Activated B cell treated with CpG ODN at 0.5 μM for 24 hours (primary cell): ENCODE results near the gene SPRY1. TPM values are rescaled to one million over a fixed set of nuclear protein-coding genes. Genes with fewer than 3 reads are reported as not detected.

Experiments used
- ATAC-seq: fragments of 200-7000 bp; cut with Tn5 transposase; one replicate; pipeline ENCODE4 v1.10.0; 2021; ENCODE audit warnings: low read depth, mild to moderate bottlenecking, moderate library complexity
- CTCF ChIA-PET: fragments of 350-600 bp; sonication (Branson Sonifier 250); formaldehyde crosslinking; loops from one replicate; lab custom pipeline; 2021; ENCODE audit warnings: antibody characterized with exemption; lab: Charles Lee
- POLR2A ChIA-PET: fragments of 350-600 bp; sonication (Branson Sonifier 250); formaldehyde crosslinking; loops from one replicate; lab custom pipeline; 2021; ENCODE audit warnings: antibody characterized with exemption; lab: Charles Lee
- DNase-seq: peaks from one replicate; pipeline ENCODE4 v3.0.0; 2022
- H3K27ac Mint-ChIP-seq: one replicate; pipeline ENCODE4 v1.8.0; 2020; ENCODE audit warnings: mixed read lengths
- H3K27me3 Mint-ChIP-seq: one replicate; pipeline ENCODE4 v1.8.0; 2021; ENCODE audit warnings: mixed read lengths
- H3K36me3 Mint-ChIP-seq: one replicate; pipeline ENCODE4 v1.8.0; 2021; ENCODE audit warnings: low read depth, mixed read lengths
- H3K4me1 Mint-ChIP-seq: one replicate; pipeline ENCODE4 v1.8.0; 2021; ENCODE audit warnings: mixed read lengths
- H3K4me3 Mint-ChIP-seq: one replicate; pipeline ENCODE4 v1.8.0; 2020; ENCODE audit warnings: mild to moderate bottlenecking, mixed read lengths
- H3K9me3 Mint-ChIP-seq: one replicate; pipeline ENCODE4 v1.8.0; 2020; ENCODE audit warnings: mixed read lengths
- intact Hi-C: fragments of 100-400 bp; cut with micrococcal nuclease; formaldehyde crosslinking; loops from one replicate; pipeline ENCODE4 v1.15.1; 2024
- total RNA-seq: library from RNA; stranded (reverse); gene quantifications from 2 replicates; pipeline ENCODE4 v1.2.3, GENCODE V29; 2022
- TF ChIP-seq, protein P1 (sequence below): fragments of 200-600 bp; IDR thresholded peaks from one replicate; pipeline ENCODE4 v1.8.0; 2022; ENCODE audit warnings: antibody characterized with exemption, mild to moderate bottlenecking

SPRY1 gene
- total RNA-seq, 1 donor from 2014 or later = 4.1 TPM

DNA sequence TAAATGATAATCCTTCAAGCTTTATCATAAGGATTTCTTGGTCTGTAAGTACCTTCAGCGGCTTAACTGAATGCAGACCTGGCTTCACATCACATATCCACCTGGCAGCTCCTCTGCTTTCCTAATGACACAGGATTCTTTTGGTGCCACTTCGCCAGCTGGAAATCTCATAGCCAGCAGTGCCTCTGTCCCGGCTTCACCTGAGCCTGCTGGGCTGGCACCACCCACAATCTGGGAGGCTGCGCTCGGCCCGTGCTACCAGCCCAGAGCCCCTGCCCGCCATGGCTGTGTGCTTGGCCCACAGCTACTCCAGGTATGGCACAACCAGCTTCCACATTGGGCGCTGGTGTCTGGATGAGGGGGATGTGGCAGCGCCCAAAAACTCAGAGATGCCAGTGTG, 37.4 kb downstream of the SPRY1 start:
- ATAC-seq (no peak), DNase-seq (no peak)
- intact Hi-C loops = no loop called here
- ChIA-PET POLR2A (no interaction called here), CTCF (no interaction called here)
- H3K27me3 Mint-ChIP-seq = no peaks in the 10 kb centered on the region
- H3K27ac Mint-ChIP-seq = no peak overlapping the region
- H3K4me1 Mint-ChIP-seq = peaks cover 4% of the 10 kb centered on the region
- TF ChIP-seq, protein P1, sequence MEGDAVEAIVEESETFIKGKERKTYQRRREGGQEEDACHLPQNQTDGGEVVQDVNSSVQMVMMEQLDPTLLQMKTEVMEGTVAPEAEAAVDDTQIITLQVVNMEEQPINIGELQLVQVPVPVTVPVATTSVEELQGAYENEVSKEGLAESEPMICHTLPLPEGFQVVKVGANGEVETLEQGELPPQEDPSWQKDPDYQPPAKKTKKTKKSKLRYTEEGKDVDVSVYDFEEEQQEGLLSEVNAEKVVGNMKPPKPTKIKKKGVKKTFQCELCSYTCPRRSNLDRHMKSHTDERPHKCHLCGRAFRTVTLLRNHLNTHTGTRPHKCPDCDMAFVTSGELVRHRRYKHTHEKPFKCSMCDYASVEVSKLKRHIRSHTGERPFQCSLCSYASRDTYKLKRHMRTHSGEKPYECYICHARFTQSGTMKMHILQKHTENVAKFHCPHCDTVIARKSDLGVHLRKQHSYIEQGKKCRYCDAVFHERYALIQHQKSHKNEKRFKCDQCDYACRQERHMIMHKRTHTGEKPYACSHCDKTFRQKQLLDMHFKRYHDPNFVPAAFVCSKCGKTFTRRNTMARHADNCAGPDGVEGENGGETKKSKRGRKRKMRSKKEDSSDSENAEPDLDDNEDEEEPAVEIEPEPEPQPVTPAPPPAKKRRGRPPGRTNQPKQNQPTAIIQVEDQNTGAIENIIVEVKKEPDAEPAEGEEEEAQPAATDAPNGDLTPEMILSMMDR = no peak
- no peaks in the 10 kb centered on the region for H3K36me3 Mint-ChIP-seq
- no peak overlapping the region for H3K4me3 Mint-ChIP-seq
- peaks cover 6% of the 10 kb centered on the region for H3K9me3 Mint-ChIP-seq

DNA sequence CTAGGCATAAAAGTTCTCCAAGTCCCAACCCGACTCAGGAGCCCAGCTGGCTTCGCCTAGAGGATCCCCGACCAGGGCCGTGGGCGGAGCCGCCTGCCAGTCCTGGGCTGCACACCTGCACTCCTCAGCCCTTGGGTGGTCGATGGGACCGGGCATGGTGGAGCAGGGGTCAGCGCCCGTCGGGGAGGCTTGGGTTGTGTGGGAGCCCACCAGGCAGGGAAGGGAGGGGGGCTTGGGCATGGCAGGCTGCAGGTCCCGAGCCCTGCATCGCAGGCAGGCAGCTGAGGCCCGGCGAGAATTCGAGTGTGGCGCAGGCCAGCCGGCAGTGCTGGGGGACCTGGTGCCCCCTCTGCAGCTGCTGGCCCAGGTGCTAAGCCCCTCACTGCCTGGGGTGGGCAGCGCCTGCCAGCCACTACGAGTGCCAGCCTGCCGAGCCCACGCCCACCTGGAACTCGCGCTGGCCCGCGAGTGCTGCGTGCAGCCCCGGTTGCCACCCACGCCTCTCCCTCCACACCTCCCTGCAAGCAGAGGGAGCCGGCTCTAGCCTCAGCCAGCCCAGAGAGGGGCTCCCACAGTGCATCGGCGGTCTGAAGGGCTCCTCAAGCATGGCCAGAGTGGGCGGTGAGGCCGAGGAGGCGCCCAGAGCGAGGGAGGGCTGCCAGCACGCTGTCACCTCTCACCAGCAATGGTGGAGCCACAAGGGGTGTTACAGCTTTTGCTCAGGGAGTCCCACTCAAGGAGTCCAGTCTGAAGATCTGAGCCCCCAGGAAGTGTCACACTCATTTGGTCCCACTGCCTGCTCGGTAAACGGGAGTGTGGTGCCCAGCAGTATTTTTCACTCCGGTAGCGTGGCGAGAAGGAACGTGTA, 38.9 kb downstream of the SPRY1 start:
- no peak overlapping the region for H3K27ac Mint-ChIP-seq
- CTCF ChIA-PET = no interaction called here

DNA sequence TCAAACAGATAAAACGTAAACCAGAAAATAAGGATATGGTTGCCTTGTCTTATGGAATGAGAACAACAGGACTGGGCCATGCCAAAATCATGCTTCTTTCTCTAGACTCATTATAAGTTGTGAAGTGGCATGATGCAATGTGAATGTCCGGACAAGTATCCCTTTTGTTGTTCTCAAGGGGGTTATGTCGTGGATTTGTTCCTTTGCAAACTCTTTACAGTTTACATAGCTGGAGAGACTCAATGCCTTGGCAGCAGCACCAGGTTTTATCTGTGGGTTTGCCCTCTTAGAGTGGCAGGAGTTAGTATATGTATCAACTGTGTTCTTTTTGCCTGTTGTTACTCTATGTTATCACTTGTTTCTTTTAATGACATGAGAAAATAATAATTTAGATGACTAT, 41.4 kb downstream of the SPRY1 start:
- POLR2A ChIA-PET = no interaction called here
- ATAC-seq (no peak), DNase-seq (no peak)
- intact Hi-C loops = no loop called here
- Mint-ChIP-seq H3K9me3 (no peaks in the 10 kb centered on the region), H3K27me3 (no peaks in the 10 kb centered on the region), H3K36me3 (no peaks in the 10 kb centered on the region), H3K4me3 (no peak overlapping the region), H3K4me1 (peaks cover 12% of the 10 kb centered on the region), H3K27ac (no peak overlapping the region)
- CTCF ChIA-PET = no interaction called here
- TF ChIP-seq, protein P1 = no peak

More for the DNA sequence above, 38.9 kb downstream of the SPRY1 start:
- intact Hi-C loops = no loop called here
- Mint-ChIP-seq H3K4me1 (no peaks in the 10 kb centered on the region), H3K4me3 (no peak overlapping the region), H3K36me3 (no peaks in the 10 kb centered on the region), H3K9me3 (no peaks in the 10 kb centered on the region), H3K27me3 (no peaks in the 10 kb centered on the region)
- TF ChIP-seq, protein P1 = no peak
- ATAC-seq (no peak), DNase-seq (no peak)
- POLR2A ChIA-PET = no interaction called here

DNA sequence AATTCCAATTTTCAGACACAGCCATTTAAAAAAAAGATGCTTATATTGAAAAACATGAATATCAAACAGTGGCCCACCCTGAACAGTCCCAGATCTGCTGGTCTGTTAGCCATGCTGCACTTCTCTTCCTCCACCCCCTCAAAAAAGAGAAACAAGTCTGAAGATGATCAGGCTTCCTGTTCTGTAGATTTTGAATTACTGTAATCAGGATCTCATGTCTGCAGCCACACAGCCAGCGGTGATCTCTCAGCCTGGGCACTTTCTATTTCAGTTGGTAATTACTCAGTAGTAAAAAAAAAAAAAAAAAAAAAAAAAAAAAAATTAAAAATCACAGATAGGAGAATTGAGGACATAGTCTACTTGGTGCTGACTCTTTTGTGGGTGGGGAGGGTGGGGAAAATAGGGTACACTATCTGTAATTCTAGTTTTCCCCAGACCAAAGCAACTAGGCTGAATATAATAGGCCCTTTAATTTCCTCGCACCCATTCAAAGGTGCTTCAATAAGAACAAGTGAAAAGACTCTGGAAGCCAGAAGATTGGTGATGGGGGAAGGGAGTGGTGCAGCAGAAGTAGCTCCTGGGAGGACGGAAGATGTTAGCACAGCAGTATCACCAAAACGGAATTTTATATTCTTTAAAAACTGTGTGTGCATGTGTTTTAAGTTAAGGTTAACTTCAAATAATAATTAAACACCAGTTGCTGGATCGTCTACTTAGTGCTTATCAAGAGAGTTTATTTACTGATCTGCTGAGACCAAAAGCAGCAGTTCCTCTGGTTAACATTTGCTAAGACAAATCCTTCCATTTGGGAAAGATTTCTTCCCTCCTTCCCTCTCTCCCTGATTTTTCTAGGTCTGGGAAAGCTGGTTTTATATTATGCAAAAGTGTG, 47.0 kb downstream of the SPRY1 start:
- ATAC-seq (peak; percentile 82), DNase-seq (no peak)
- peaks cover 39% of the 10 kb centered on the region for H3K4me1 Mint-ChIP-seq
- H3K9me3 Mint-ChIP-seq = no peaks in the 10 kb centered on the region
- no peaks in the 10 kb centered on the region for H3K36me3 Mint-ChIP-seq
- no peaks in the 10 kb centered on the region for H3K27me3 Mint-ChIP-seq
- ChIA-PET POLR2A (interaction anchor here (0.6 to 1.7 kb wide), 7 partner anchors 9 to 156 kb away, joined by 3 to 18 read pairs (median 4); no protein-coding TSS in a partner anchor), CTCF (interaction anchor here (0.6 to 1.7 kb wide), 3 partner anchors 44 to 121 kb away, joined by 3 to 5 read pairs (median 4); no protein-coding TSS in a partner anchor)
- peak overlapping the region; percentile 82 for H3K27ac Mint-ChIP-seq
- TF ChIP-seq, protein P1 = no peak
- intact Hi-C loops = loop anchor here (1.0 to 5.0 kb wide), 4 partner anchors 13 to 61 kb away; no protein-coding TSS in a partner anchor
- H3K4me3 Mint-ChIP-seq = peak overlapping the region; percentile 66
